MM.1S (cell line): ENCODE results near the gene GFAP.

ENCODE experiments used
- CTCF ChIP-seq: fragments of 300-600 bp; sonication (generic); IDR thresholded peaks from 2 replicates; pipeline ENCODE4 v1.5.1; 2016; ENCODE audit warnings: antibody characterized with exemption, low read length, mixed read lengths
- EZH2 ChIP-seq: fragments of 300-600 bp; sonication (generic); optimal IDR thresholded peaks from 2 replicates; pipeline ENCODE3; 2017; ENCODE audit warnings: low read depth, mild to moderate bottlenecking, antibody characterized with exemption, low read length, mixed read lengths
- EZH2phosphoT487 ChIP-seq: fragments of 300-600 bp; sonication (generic); IDR thresholded peaks from 2 replicates; pipeline ENCODE4 v1.6.1; 2018; ENCODE audit warnings: antibody characterized with exemption, low read length

GRCh38 chr17:44867841-44868240 lies 47.5 kb downstream of the GFAP start:
- TF ChIP-seq CTCF (no peak), EZH2 (no peak), EZH2phosphoT487 (no peak)
